ENCODE results near the gene VSTM2L. TPM values are rescaled to one million over a fixed set of nuclear protein-coding genes. Genes with fewer than 3 reads are reported as not detected.

VSTM2L gene
- total and polyA plus RNA-seq, 2 of the 4 experiments (the other 2 are of a cell fraction): 0.18 to 0.19 TPM

- Histone ChIP-seq H3K23ac (ENCODE audit: low read depth, low read length) (no peak overlapping the region), H3K79me1 (ENCODE audit: low read depth in 1 of 2, low read length in 2 of 2) (no peaks in the 10 kb centered on the region), H2AK5ac (ENCODE audit: low read depth, low read length) (no peak overlapping the region), H3K14ac (replicated peaks; ENCODE audit: low read depth, low read length) (no peak overlapping the region), H3K56ac (ENCODE audit: extremely low read depth, insufficient read depth, low read length) (no peak overlapping the region), H3K18ac (ENCODE audit: low read depth, low read length) (no peak overlapping the region), H2BK15ac (ENCODE audit: low read depth, low read length) (no peak overlapping the region), H2AFZ (replicated peaks; ENCODE audit: low read length, poor library complexity) (no peak overlapping the region), H3K27me3 (ENCODE audit: control insufficient read depth, insufficient read depth, low read length) (no peaks in the 10 kb centered on the region), H3K9ac (ENCODE audit: low read depth, low read length) (no peak overlapping the region), H2BK20ac (ENCODE audit: low read depth, low read length) (no peak overlapping the region), H2BK5ac (ENCODE audit: low read depth, low read length, poor library complexity, severe bottlenecking) (no peak overlapping the region), H2AK9ac (replicated peaks; ENCODE audit: low read depth, low read length, poor library complexity) (no peak overlapping the region), H2BK120ac (ENCODE audit: low read depth, low read length) (no peak overlapping the region), H4K8ac (ENCODE audit: low read depth in 2 of 2, low read length in 2 of 2) (no peak overlapping the region), H4K20me1 (ENCODE audit: insufficient read depth, low read length) (no peaks in the 10 kb centered on the region), H3K9me3 (ENCODE audit: control insufficient read depth, insufficient read depth, low read length) (no peaks in the 10 kb centered on the region), H4K91ac (ENCODE audit: insufficient read depth, low read depth, low read length) (no peak overlapping the region), H4K5ac (ENCODE audit: low read depth, low read length) (no peak overlapping the region), H3K4me1 (ENCODE audit: control insufficient read depth, insufficient read depth, low read length) (no peaks in the 10 kb centered on the region; the same call in 1 of the 2 replicates), H3K4me3 (ENCODE audit: insufficient read depth, low read depth, low read length) (no peak overlapping the region), H3K4me2 (ENCODE audit: low read depth, low read length) (no peak overlapping the region), H3K27ac (ENCODE audit: insufficient read depth, low read length) (no peak overlapping the region), H3K4ac (ENCODE audit: low read depth, low read length) (no peak overlapping the region), H3K9me1 (ENCODE audit: insufficient read depth, low read length) (peaks cover 4% of the 10 kb centered on the region; the same call in 1 of the 2 replicates), H3K36me3 (ENCODE audit: control insufficient read depth, insufficient read depth, low read length) (peaks cover 16% of the 10 kb centered on the region)
- intact Hi-C loops (cut with micrococcal nuclease): no loop called here
- no TSS peak for BruUV-seq (replicated peaks)
- WGBS, 2 experiments (ENCODE audit: extremely low coverage in 2 of 2, insufficient read length in 1 of 2): 79% methylated on average over 3 of the region's 15 CpGs; no CpG with 5 or more reads in 1 of the 2 experiments
- in situ Hi-C loops (cut with MboI; ENCODE audit: low sequenced_read_pairs): no loop called here
- DNase-seq: no peak
- TF ChIP-seq USF2 (IDR thresholded peaks at IDR 0.05; ENCODE audit: low read depth, low read length): no peak
- TF ChIP-seq MAZ (IDR thresholded peaks at IDR 0.05; ENCODE audit: borderline replicate concordance, low read depth, low read length): no peak
- no peak for TF ChIP-seq BHLHE40 (IDR thresholded peaks at IDR 0.05; ENCODE audit: low read depth, low read length)
- no peak for TF ChIP-seq NFE2L2 (IDR thresholded peaks at IDR 0.05; ENCODE audit: low read depth, low read length)
- no peak for TF ChIP-seq POLR2A (IDR thresholded peaks at IDR 0.05; ENCODE audit: low read depth, low read length)
- TF ChIP-seq SMC3 (IDR thresholded peaks at IDR 0.05; ENCODE audit: low read depth, low read length): no peak
- no peak for TF ChIP-seq RCOR1 (IDR thresholded peaks at IDR 0.05; ENCODE audit: insufficient replicate concordance, low read length)
- TF ChIP-seq MAFK (IDR thresholded peaks at IDR 0.05; ENCODE audit: low read depth, low read length): no peak
- no peak for ATAC-seq (ENCODE audit: low read depth)
- ChIA-PET POLR2A (ENCODE audit: unreplicated experiment) (no interaction called here), CTCF (interaction anchor here (0.6 kb wide), 1 partner anchor 33 kb away, joined by 3 read pairs; no protein-coding TSS in a partner anchor)
- dilution Hi-C loops (cut with HindIII; ENCODE audit: low sequenced_read_pairs, unreplicated experiment): no loop called here
These were observed 35.4 kb upstream of the VSTM2L start for GRCh38 chr20:37867289-37868195.
